IPS-18a (cell line): ENCODE data around the gene ALOX15.
A peak's percentile ranks its signal among the peaks of the same experiment; 100 is the strongest.
"Not testable (repeated sequence)": the region's sequence is repeated elsewhere in the genome, so short reads cannot be mapped to it uniquely, and the experiment has no call there.

Source experiments
- H3K27ac ChIP-seq: one replicate; pipeline ENCODE4 v1.5.1; 2013; ENCODE audit warnings: low read length
- H3K27me3 ChIP-seq: one replicate; pipeline ENCODE4 v1.6.1; 2013; ENCODE audit warnings: mild to moderate bottlenecking, low read length; ENCODE audit not compliant: control insufficient read depth, insufficient read depth
- H3K36me3 ChIP-seq: one replicate; pipeline ENCODE4 v1.6.1; 2013; ENCODE audit warnings: low read depth, low read length; ENCODE audit not compliant: control insufficient read depth
- H3K4me1 ChIP-seq: one replicate; pipeline ENCODE4 v1.6.1; 2013; ENCODE audit warnings: low read depth, low read length; ENCODE audit not compliant: control insufficient read depth
- H3K4me3 ChIP-seq: one replicate; pipeline ENCODE4 v1.5.1; 2013; ENCODE audit warnings: low read length
- H3K9ac ChIP-seq: one replicate; pipeline ENCODE4 v1.6.1; 2013; ENCODE audit warnings: mild to moderate bottlenecking, low read length, moderate library complexity
- H3K9me3 ChIP-seq: one replicate; pipeline ENCODE4 v1.6.1; 2013; ENCODE audit warnings: low read depth, low read length; ENCODE audit not compliant: control insufficient read depth

Gene ALOX15

DNA sequence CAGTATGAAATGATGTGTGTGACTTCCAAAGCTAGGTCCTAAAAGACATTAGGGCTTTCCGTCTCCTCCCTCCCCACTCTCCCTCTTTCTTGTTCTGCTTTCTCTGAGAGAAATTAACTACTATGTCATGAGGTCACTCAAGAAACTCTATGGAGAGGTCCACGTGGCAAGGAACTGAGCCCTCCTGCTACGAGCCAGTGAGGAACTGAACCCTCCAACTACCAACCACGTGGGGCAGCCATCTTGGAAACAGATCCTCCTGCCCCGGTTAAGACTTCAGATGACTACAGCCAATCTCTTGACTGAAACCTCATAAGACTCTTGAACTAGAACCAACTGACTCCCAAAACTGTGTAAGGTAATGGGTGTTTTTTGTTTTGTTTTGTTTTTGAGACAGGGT lies 4.2 kb upstream of the ALOX15 start:
- Histone ChIP-seq H3K4me3 (no peak overlapping the region), H3K27ac (no peak overlapping the region), H3K9me3 (no peaks in the 10 kb centered on the region), H3K4me1 (peaks cover 7% of the 10 kb centered on the region), H3K27me3 (peaks cover 38% of the 10 kb centered on the region), H3K36me3 (no peaks in the 10 kb centered on the region), H3K9ac (no peak overlapping the region)

- peaks cover 54% of the 10 kb centered on the region for H3K27me3 ChIP-seq
- H3K36me3 ChIP-seq, result no peaks in the 10 kb centered on the region
- no peaks in the 10 kb centered on the region for H3K9me3 ChIP-seq
- H3K4me1 ChIP-seq, result peaks cover 7% of the 10 kb centered on the region
- no peak overlapping the region for H3K4me3 ChIP-seq
- no peak overlapping the region for H3K27ac ChIP-seq
- H3K9ac ChIP-seq, result no peak overlapping the region
These were observed 2.2 kb upstream of the ALOX15 start for GRCh38 chr17:4643676-4644075.

- H3K9ac ChIP-seq, result no peak overlapping the region
- H3K36me3 ChIP-seq, result no peaks in the 10 kb centered on the region
- no peaks in the 10 kb centered on the region for H3K9me3 ChIP-seq
- peaks cover 64% of the 10 kb centered on the region for H3K27me3 ChIP-seq
- H3K27ac ChIP-seq, result no peak overlapping the region
- H3K4me3 ChIP-seq, result peak overlapping the region; percentile 47
- H3K4me1 ChIP-seq, result peaks cover 7% of the 10 kb centered on the region
These were observed 808 bp upstream of the ALOX15 start for GRCh38 chr17:4642286-4642685.

DNA sequence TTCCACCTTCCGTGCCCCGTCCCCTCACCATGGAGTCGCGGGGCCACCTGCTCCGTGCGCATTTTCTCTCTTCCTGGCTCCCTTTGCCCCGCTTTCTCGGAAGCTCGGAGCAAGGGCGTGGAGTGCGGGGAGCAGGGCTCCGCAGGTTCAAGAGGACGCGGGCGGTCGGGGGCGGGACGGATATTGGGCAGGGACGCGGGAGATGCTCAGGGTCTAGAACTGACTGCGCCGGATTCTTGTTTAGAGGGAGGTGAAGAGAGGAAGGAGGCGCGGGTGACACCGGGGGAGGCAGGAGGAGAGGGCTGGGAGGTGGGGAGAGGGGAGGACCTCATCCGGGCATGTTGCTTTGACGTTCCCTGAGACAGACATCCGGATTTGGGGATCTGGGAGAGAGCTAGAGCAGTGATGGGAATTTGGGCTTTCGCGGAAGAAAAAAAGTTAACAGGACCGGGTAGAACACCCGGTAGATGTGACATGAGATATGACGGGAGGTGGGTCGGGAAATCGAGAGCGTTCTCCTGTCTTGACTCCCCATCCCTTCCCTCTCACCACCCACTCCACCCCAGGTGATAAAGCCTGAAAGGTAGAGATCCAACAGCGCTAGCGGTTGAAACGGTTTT lies 799 bp downstream of the ALOX15 start:
- H3K9ac ChIP-seq, H3K36me3 ChIP-seq, H3K4me1 ChIP-seq, H3K9me3 ChIP-seq, H3K27ac ChIP-seq: not testable (repeated sequence)
- Histone ChIP-seq H3K27me3 (peaks cover 80% of the 10 kb centered on the region), H3K4me3 (peak overlapping the region; percentile 47)

DNA sequence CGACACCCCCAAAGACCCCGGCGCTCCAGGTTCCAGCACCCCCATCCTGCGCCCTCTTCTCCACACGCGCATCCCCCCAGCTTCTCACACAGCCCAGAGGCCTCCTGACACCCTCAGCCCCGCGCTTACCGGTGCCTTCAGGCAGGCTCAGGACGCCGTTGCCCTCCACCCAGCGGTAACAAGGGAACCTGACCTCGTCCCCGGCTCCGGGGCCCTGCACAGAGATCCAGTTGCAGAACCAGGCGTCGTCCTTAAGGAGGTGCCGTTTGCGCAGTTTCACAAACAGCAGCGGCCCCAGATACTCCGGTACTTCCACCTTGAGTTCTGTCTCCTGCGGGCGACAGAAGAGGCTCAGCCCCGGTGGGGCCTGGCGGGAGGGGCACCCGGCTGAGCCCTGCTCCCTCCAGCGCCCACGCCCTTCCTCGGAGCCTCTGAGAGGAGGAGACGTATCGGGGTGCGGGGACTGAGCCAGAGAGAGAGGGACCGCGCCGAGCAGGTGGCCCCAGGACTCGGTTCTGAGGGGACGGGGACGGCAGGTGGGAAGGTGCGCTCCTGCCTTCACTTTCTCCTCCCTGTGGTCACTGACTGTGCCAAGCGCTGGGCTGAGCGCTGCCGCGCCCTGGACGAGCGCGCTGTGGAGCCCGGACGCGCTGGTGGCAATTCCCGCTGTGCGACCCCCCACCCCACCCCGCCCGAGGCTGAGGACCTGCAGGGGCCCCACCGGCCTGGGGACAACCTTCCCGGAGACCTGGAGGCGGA lies 2.0 kb downstream of the ALOX15 start:
- H3K9me3 ChIP-seq, H3K27ac ChIP-seq, H3K36me3 ChIP-seq, H3K9ac ChIP-seq: not testable (repeated sequence)
- Histone ChIP-seq H3K27me3 (peaks cover 87% of the 10 kb centered on the region), H3K4me3 (peak overlapping the region; percentile 39), H3K4me1 (peaks cover 11% of the 10 kb centered on the region)

- not testable (repeated sequence) for H3K9me3 ChIP-seq, H3K9ac ChIP-seq, H3K27ac ChIP-seq, H3K36me3 ChIP-seq
- Histone ChIP-seq H3K4me1 (peaks cover 11% of the 10 kb centered on the region), H3K4me3 (peak overlapping the region; percentile 39), H3K27me3 (peaks cover 81% of the 10 kb centered on the region)
These were observed 2.7 kb downstream of the ALOX15 start for GRCh38 chr17:4638766-4639165.

DNA sequence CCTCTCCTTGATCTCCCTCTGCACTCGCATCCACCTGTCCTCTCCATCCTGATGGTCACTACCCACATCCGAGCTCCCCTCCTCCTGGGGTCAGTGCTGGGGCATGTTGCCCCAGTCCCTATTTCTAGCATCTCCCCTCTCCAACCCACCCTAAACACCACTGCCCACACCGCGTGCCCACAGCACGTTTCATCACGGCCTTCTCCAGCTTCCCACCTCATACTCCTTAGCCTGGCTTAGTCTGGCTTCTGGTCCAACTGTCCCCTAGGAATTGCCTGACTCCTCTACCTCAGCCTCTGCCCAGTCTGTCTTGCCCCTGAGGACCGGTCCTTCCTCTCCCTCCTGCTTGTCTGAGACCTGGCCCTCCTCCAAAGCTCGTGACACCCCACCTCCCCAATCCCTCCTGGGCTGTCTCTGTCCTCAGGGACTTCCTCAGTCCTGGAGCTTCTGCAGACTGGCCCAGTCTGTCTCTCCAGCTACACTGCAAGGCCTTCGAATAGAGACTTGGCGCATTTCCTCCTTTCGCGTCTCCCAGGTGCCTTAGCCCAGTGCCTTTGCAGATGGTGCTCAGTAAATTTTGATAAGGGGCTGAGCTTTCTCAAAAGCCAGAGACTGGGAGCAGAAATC lies 4.9 kb downstream of the ALOX15 start:
- H3K9me3 ChIP-seq, result no peaks in the 10 kb centered on the region
- peaks cover 9% of the 10 kb centered on the region for H3K4me1 ChIP-seq
- H3K27ac ChIP-seq, result no peak overlapping the region
- peaks cover 59% of the 10 kb centered on the region for H3K27me3 ChIP-seq
- no peaks in the 10 kb centered on the region for H3K36me3 ChIP-seq
- no peak overlapping the region for H3K9ac ChIP-seq
- H3K4me3 ChIP-seq, result no peak overlapping the region

DNA sequence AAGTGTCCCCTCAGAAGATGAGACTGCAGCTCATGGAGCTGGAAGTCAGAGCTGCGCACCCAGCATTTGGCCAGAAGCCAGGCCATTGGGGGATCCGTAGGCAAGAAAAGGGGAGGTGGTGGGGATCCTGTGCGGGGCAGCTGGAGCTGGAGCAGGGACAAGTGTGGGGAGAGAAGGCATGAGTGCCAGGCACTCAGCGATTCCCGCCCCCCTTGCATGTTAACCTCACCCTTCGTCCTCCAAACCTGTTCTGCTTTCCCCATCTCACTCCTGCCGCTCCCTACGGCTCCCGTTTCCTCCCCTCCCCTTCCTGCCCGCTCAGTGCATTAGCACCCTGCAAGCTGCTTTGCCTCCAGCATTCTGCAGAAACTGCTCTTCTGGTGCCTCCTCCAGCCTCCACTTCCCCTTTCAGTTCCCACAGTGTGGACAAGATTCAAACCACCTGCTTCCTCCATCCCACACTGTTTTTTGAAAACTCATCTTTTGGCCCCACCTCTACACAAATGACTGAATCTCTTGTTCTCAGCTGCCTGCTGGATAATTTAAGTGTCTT lies 5.6 kb downstream of the ALOX15 start:
- no peak overlapping the region for H3K27ac ChIP-seq
- peak overlapping the region; percentile 15 for H3K4me3 ChIP-seq
- no peak overlapping the region for H3K9ac ChIP-seq

GRCh38 chr17:4634976-4635375 lies 6.5 kb downstream of the ALOX15 start:
- Histone ChIP-seq H3K27ac (no peak overlapping the region), H3K4me3 (no peak overlapping the region), H3K9ac (no peak overlapping the region), H3K36me3 (no peaks in the 10 kb centered on the region), H3K4me1 (peaks cover 9% of the 10 kb centered on the region), H3K27me3 (peaks cover 43% of the 10 kb centered on the region), H3K9me3 (no peaks in the 10 kb centered on the region)

More for the DNA sequence above, 5.6 kb downstream of the ALOX15 start:
- Histone ChIP-seq H3K27me3 (peaks cover 52% of the 10 kb centered on the region), H3K9me3 (no peaks in the 10 kb centered on the region), H3K36me3 (no peaks in the 10 kb centered on the region), H3K4me1 (peaks cover 9% of the 10 kb centered on the region)

DNA sequence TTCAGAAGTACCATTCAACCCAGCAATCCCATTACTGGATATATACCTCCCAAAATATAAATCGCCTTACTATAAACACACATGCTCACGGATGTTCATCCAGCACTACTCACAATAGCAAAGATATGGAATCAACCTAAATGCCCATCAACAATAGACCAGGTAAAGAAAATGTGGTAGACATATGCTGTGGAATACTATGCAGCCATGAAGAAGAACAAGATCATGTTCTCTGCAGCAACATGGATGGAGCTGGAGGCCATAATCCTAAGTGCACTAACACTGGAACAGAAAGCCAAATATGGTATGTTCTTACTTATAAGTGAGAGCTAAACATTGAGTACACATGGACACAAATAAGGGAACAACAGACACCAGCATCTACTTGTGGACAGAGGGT lies 7.8 kb downstream of the ALOX15 start:
- peaks cover 33% of the 10 kb centered on the region for H3K27me3 ChIP-seq
- H3K9ac ChIP-seq, result no peak overlapping the region
- no peak overlapping the region for H3K4me3 ChIP-seq
- H3K4me1 ChIP-seq, result peaks cover 9% of the 10 kb centered on the region
- no peak overlapping the region for H3K27ac ChIP-seq
- H3K9me3 ChIP-seq, result no peaks in the 10 kb centered on the region
- H3K36me3 ChIP-seq, result no peaks in the 10 kb centered on the region

- Histone ChIP-seq H3K36me3 (no peaks in the 10 kb centered on the region), H3K9me3 (no peaks in the 10 kb centered on the region), H3K4me3 (no peak overlapping the region), H3K27ac (no peak overlapping the region), H3K9ac (no peak overlapping the region), H3K27me3 (peaks cover 26% of the 10 kb centered on the region), H3K4me1 (peaks cover 9% of the 10 kb centered on the region)
These were observed 8.9 kb downstream of the ALOX15 start for GRCh38 chr17:4632581-4632920.
